SK-N-SH (cell line): ENCODE results near the gene CCDC185. TPM values are rescaled to one million over a fixed set of nuclear protein-coding genes. Genes with fewer than 3 reads are reported as not detected.

Experiments used
- CTCF ChIA-PET: fragments of 300-600, 350-600 bp; formaldehyde crosslinking; extraction: SDS; loops from one replicate; lab custom pipeline; 2021; lab: Yijun Ruan, JAX
- POLR2A ChIA-PET: fragments of 350-600 bp; sonication (Branson Sonifier 250); formaldehyde crosslinking; extraction: SDS; loops from one replicate; lab custom pipeline; 2020; ENCODE audit warnings: antibody characterized with exemption, inconsistent platforms; lab: Yijun Ruan, JAX
- DNase-seq: peaks from one replicate; pipeline ENCODE4 v3.0.0; 2012
- H2AFZ ChIP-seq: fragments of 200-600 bp; sonication (generic); 2 replicates; pipeline ENCODE4 v1.8.1; 2016; ENCODE audit warnings: antibody characterized with exemption, mild to moderate bottlenecking, low read depth
- H3F3A ChIP-seq: fragments of 200-600 bp; sonication (generic); replicated peaks from 2 replicates; pipeline ENCODE3; 2016; ENCODE audit warnings: antibody characterized with exemption, mild to moderate bottlenecking; ENCODE audit not compliant: insufficient read depth
- H3K27ac ChIP-seq, 2 experiments: fragments of 200-500 bp in 1 of 2; fragments of 200-600 bp in 1 of 2; sonication (Bioruptor generic) in 1 of 2; sonication (generic), shearing (Covaris generic) in 1 of 2; 2 replicates each; pipeline versions ENCODE4 v1.5.1 to v1.6.1; 2014 to 2016; ENCODE audit warnings: low read depth in 2 of 2, inconsistent platforms in 1 of 2, low read length in 1 of 2, mild to moderate bottlenecking in 1 of 2, mixed read lengths in 1 of 2
- H3K27me3 ChIP-seq: fragments of 200-600 bp; sonication (generic), shearing (Covaris generic); 2 replicates; pipeline ENCODE4 v1.6.1; 2016; ENCODE audit warnings: mixed run types; ENCODE audit not compliant: insufficient read depth
- H3K36me3 ChIP-seq, 2 experiments: fragments of 200-500 bp in 1 of 2; fragments of 200-600 bp in 1 of 2; sonication (Bioruptor generic) in 1 of 2; sonication (generic) in 1 of 2; replicated peaks in 1 of 2; 2 replicates each; pipeline versions ENCODE3 to v1.5.1; 2014 to 2016; ENCODE audit warnings: low read length in 1 of 2, mild to moderate bottlenecking in 1 of 2; ENCODE audit not compliant: insufficient read depth in 2 of 2, control insufficient read depth in 1 of 2
- H3K4me1 ChIP-seq, 2 experiments: fragments of 200-500 bp in 1 of 2; fragments of 200-600 bp in 1 of 2; sonication (Bioruptor generic) in 1 of 2; sonication (generic), shearing (Covaris generic) in 1 of 2; 2 replicates each; pipeline versions ENCODE4 v1.5.1 to v1.6.1; 2014 to 2016; ENCODE audit warnings: low read depth in 1 of 2, low read length in 1 of 2, mixed run types in 1 of 2; ENCODE audit not compliant: insufficient read depth in 2 of 2, control insufficient read depth in 1 of 2
- H3K4me2 ChIP-seq: fragments of 200-600 bp; sonication (generic), shearing (Covaris generic); 2 replicates; pipeline ENCODE4 v1.6.1; 2017; ENCODE audit warnings: mixed run types
- H3K4me3 ChIP-seq, 2 experiments: fragments of 200-500 bp in 1 of 2; fragments of 200-600 bp in 1 of 2; sonication (Bioruptor generic) in 1 of 2; sonication (generic), shearing (Covaris generic) in 1 of 2; 2 replicates each; pipeline versions ENCODE4 v1.5.1 to v1.8.1; 2014 to 2016; ENCODE audit warnings: low read depth in 2 of 2, inconsistent platforms in 1 of 2, low read length in 1 of 2, mild to moderate bottlenecking in 1 of 2, mixed read lengths in 1 of 2, moderate library complexity in 1 of 2
- H3K79me2 ChIP-seq: fragments of 200-600 bp; sonication (generic); 2 replicates; pipeline ENCODE4 v1.8.1; 2017; ENCODE audit warnings: mild to moderate bottlenecking; ENCODE audit not compliant: insufficient read depth
- H3K9ac ChIP-seq: fragments of 200-600 bp; sonication (generic); 2 replicates; pipeline ENCODE4 v1.6.1; 2017; ENCODE audit warnings: mixed run types
- H3K9me2 ChIP-seq: fragments of 200-600 bp; sonication (generic); 2 replicates; pipeline ENCODE4 v1.6.1; 2017; ENCODE audit warnings: mixed run types
- H3K9me3 ChIP-seq: fragments of 200-600 bp; sonication (generic); 2 replicates; pipeline ENCODE4 v1.6.1; 2017; ENCODE audit warnings: mixed run types, mild to moderate bottlenecking, moderate library complexity
- H4K20me1 ChIP-seq: fragments of 200-600 bp; sonication (generic); 2 replicates; pipeline ENCODE4 v1.6.1; 2017; ENCODE audit warnings: mild to moderate bottlenecking, mixed run types; ENCODE audit not compliant: insufficient read depth
- CHD2 ChIP-seq: fragments of 150-350 bp; IDR thresholded peaks from 2 replicates; pipeline ENCODE4 v1.6.1; 2018; ENCODE audit warnings: low read length; ENCODE audit not compliant: partially characterized antibody
- FOXM1 ChIP-seq: IDR thresholded peaks from 2 replicates; pipeline ENCODE4 v1.4.0; 2012; ENCODE audit warnings: low read depth, mild to moderate bottlenecking
- GABPA ChIP-seq: IDR thresholded peaks from 2 replicates; pipeline ENCODE4 v1.4.0; 2012; ENCODE audit warnings: low read depth, mild to moderate bottlenecking
- JUND ChIP-seq: IDR thresholded peaks from 2 replicates; pipeline ENCODE4 v1.4.0; 2012
- RAD21 ChIP-seq: IDR thresholded peaks from 2 replicates; pipeline ENCODE4 v1.6.1; 2012; ENCODE audit warnings: mild to moderate bottlenecking, low read length
- RCOR1 ChIP-seq: fragments of 150-350 bp; IDR thresholded peaks from 2 replicates; pipeline ENCODE4 v1.6.1; 2017; ENCODE audit warnings: antibody characterized with exemption, low read length
- REST ChIP-seq: IDR thresholded peaks from 2 replicates; pipeline ENCODE4 v1.6.1; 2012; ENCODE audit warnings: mild to moderate bottlenecking, low read depth, low read length, moderate library complexity
- RFX5 ChIP-seq: IDR thresholded peaks from 2 replicates; pipeline ENCODE4 v1.6.1; 2012; ENCODE audit warnings: mild to moderate bottlenecking, improper control_type of control experiment, low read length
- RXRA ChIP-seq: IDR thresholded peaks from 2 replicates; pipeline ENCODE4 v1.4.0; 2012; ENCODE audit warnings: low read depth, mild to moderate bottlenecking, borderline replicate concordance
- SIN3A ChIP-seq: IDR thresholded peaks from 2 replicates; pipeline ENCODE4 v1.6.1; 2012; ENCODE audit warnings: low read depth, mild to moderate bottlenecking, low read length, moderate library complexity, borderline replicate concordance
- TAF1 ChIP-seq: IDR thresholded peaks from 2 replicates; pipeline ENCODE4 v1.6.1; 2012; ENCODE audit warnings: low read depth, mild to moderate bottlenecking, low read length, moderate library complexity, borderline replicate concordance
- TEAD4 ChIP-seq: IDR thresholded peaks from 2 replicates; pipeline ENCODE4 v1.4.0; 2012; ENCODE audit warnings: mild to moderate bottlenecking, borderline replicate concordance; ENCODE audit not compliant: insufficient read depth
- WGBS: methylation state at CpG from one replicate; pipeline ENCODE4 v1.1.6; 2017; ENCODE audit warnings: low lambda C conversion rate; 5-methylcytosine and 5-hydroxymethylcytosine counted together
- polyA plus RNA-seq, 3 experiments: library from polyadenylated mRNA; depleted of rRNA; stranded (reverse); fragments of >200 nt; gene quantifications; 2 replicates each; pipeline ENCODE4 v1.2.3, GENCODE V29; 2012
- TF ChIP-seq, protein P1 (sequence below): IDR thresholded peaks from 2 replicates; pipeline ENCODE4 v1.4.0; 2012; ENCODE audit warnings: low read depth, borderline replicate concordance
- TF ChIP-seq, protein P2 (sequence below): IDR thresholded peaks from 2 replicates; pipeline ENCODE4 v1.4.0; 2012; ENCODE audit warnings: low read depth, borderline replicate concordance
- TF ChIP-seq, protein P3 (sequence below): fragments of 200-600 bp; sonication (generic); IDR thresholded peaks from 2 replicates; pipeline ENCODE4 v1.6.1; 2017; ENCODE audit warnings: antibody characterized with exemption, mild to moderate bottlenecking, moderate library complexity
- TF ChIP-seq, protein P4 (sequence below): IDR thresholded peaks from 2 replicates; pipeline ENCODE4; 2012
- TF ChIP-seq, protein P5 (sequence below): fragments of 150-350 bp; IDR thresholded peaks from 2 replicates; pipeline ENCODE4 v1.6.1; 2017; ENCODE audit warnings: antibody characterized with exemption, low read length, low read depth, borderline replicate concordance
- TF ChIP-seq, protein P6 (sequence below): IDR thresholded peaks from 2 replicates; pipeline ENCODE4 v1.4.0; 2012; ENCODE audit warnings: low read depth

Gene CCDC185
- polyA plus RNA-seq, 1 of the 3 experiments (the other 2 are of a cell fraction): not detected

GRCh38 chr1:223345720-223346119 is 47.5 kb upstream of the CCDC185 start:
- H2AFZ ChIP-seq: no peak overlapping the region
- H3F3A ChIP-seq: no peaks in the 10 kb centered on the region

More at GRCh38 chr1:223345720-223346119, 47.5 kb upstream of the CCDC185 start:
- Histone ChIP-seq H3K36me3 (no peaks in the 10 kb centered on the region), H3K9ac (no peak overlapping the region), H3K27ac (no peak overlapping the region), H3K79me2 (no peaks in the 10 kb centered on the region), H3K4me3 (no peak overlapping the region), H3K27me3 (peaks cover 9% of the 10 kb centered on the region; the same call in 1 of the 2 replicates), H3K9me2 (no peaks in the 10 kb centered on the region), H4K20me1 (no peaks in the 10 kb centered on the region), H3K4me2 (no peak overlapping the region), H3K9me3 (no peaks in the 10 kb centered on the region), H3K4me1 (peaks cover 0 to 12% of the 10 kb centered on the region in 2 experiments; a peak in 2 of 4 replicates)
- ChIA-PET CTCF (no interaction called here), POLR2A (no interaction called here)
- WGBS: 63% methylated on average over 4 of the region's 4 CpGs
- DNase-seq: no peak
- no peak for TF ChIP-seq GABPA
- TF ChIP-seq RCOR1: no peak
- TF ChIP-seq, protein P1, sequence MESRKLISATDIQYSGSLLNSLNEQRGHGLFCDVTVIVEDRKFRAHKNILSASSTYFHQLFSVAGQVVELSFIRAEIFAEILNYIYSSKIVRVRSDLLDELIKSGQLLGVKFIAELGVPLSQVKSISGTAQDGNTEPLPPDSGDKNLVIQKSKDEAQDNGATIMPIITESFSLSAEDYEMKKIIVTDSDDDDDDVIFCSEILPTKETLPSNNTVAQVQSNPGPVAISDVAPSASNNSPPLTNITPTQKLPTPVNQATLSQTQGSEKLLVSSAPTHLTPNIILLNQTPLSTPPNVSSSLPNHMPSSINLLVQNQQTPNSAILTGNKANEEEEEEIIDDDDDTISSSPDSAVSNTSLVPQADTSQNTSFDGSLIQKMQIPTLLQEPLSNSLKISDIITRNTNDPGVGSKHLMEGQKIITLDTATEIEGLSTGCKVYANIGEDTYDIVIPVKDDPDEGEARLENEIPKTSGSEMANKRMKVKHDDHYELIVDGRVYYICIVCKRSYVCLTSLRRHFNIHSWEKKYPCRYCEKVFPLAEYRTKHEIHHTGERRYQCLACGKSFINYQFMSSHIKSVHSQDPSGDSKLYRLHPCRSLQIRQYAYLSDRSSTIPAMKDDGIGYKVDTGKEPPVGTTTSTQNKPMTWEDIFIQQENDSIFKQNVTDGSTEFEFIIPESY: no peak
- TF ChIP-seq TAF1: no peak
- TF ChIP-seq CHD2: no peak
- TF ChIP-seq RAD21: no peak
- TF ChIP-seq, protein P2, sequence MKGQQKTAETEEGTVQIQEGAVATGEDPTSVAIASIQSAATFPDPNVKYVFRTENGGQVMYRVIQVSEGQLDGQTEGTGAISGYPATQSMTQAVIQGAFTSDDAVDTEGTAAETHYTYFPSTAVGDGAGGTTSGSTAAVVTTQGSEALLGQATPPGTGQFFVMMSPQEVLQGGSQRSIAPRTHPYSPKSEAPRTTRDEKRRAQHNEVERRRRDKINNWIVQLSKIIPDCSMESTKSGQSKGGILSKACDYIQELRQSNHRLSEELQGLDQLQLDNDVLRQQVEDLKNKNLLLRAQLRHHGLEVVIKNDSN: no peak
- TF ChIP-seq FOXM1: no peak
- TF ChIP-seq REST: no peak
- TF ChIP-seq RFX5: no peak
- no peak for TF ChIP-seq JUND
- TF ChIP-seq, protein P3, sequence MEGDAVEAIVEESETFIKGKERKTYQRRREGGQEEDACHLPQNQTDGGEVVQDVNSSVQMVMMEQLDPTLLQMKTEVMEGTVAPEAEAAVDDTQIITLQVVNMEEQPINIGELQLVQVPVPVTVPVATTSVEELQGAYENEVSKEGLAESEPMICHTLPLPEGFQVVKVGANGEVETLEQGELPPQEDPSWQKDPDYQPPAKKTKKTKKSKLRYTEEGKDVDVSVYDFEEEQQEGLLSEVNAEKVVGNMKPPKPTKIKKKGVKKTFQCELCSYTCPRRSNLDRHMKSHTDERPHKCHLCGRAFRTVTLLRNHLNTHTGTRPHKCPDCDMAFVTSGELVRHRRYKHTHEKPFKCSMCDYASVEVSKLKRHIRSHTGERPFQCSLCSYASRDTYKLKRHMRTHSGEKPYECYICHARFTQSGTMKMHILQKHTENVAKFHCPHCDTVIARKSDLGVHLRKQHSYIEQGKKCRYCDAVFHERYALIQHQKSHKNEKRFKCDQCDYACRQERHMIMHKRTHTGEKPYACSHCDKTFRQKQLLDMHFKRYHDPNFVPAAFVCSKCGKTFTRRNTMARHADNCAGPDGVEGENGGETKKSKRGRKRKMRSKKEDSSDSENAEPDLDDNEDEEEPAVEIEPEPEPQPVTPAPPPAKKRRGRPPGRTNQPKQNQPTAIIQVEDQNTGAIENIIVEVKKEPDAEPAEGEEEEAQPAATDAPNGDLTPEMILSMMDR: no peak
- TF ChIP-seq, protein P4, sequence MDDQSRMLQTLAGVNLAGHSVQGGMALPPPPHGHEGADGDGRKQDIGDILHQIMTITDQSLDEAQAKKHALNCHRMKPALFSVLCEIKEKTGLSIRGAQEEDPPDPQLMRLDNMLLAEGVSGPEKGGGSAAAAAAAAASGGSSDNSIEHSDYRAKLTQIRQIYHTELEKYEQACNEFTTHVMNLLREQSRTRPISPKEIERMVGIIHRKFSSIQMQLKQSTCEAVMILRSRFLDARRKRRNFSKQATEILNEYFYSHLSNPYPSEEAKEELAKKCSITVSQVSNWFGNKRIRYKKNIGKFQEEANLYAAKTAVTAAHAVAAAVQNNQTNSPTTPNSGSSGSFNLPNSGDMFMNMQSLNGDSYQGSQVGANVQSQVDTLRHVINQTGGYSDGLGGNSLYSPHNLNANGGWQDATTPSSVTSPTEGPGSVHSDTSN: no peak
- no peak for TF ChIP-seq RXRA
- TF ChIP-seq, protein P5, sequence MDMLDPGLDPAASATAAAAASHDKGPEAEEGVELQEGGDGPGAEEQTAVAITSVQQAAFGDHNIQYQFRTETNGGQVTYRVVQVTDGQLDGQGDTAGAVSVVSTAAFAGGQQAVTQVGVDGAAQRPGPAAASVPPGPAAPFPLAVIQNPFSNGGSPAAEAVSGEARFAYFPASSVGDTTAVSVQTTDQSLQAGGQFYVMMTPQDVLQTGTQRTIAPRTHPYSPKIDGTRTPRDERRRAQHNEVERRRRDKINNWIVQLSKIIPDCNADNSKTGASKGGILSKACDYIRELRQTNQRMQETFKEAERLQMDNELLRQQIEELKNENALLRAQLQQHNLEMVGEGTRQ: no peak
- TF ChIP-seq, protein P6, sequence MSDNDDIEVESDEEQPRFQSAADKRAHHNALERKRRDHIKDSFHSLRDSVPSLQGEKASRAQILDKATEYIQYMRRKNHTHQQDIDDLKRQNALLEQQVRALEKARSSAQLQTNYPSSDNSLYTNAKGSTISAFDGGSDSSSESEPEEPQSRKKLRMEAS: no peak
- TF ChIP-seq SIN3A: no peak
- no peak for TF ChIP-seq TEAD4
